Kidney epithelial cell (primary cell): ENCODE results near the gene NEDD9. TPM values are rescaled to one million over a fixed set of nuclear protein-coding genes. Genes with fewer than 3 reads are reported as not detected.

Experiments used
- DNase-seq: peaks from one replicate; pipeline ENCODE4 v3.0.0-alpha.2; 2010; ENCODE audit warnings: low read depth
- H3K27me3 ChIP-seq: 2 replicates; pipeline ENCODE4 v1.6.0; 2011; ENCODE audit warnings: low read length; ENCODE audit not compliant: control insufficient read depth, insufficient read depth
- H3K36me3 ChIP-seq: 2 replicates; pipeline ENCODE4 v1.5.1; 2011; ENCODE audit warnings: low read length; ENCODE audit not compliant: control insufficient read depth, insufficient read depth
- H3K4me3 ChIP-seq: 2 replicates; pipeline ENCODE4 v1.5.1; 2011; ENCODE audit warnings: low read depth, mild to moderate bottlenecking, control low read depth, low read length
- CTCF ChIP-seq: IDR thresholded peaks from 2 replicates; pipeline ENCODE4 v1.5.1; 2011; ENCODE audit warnings: mild to moderate bottlenecking, moderate library complexity, low read length, control low read depth, inconsistent platforms; ENCODE audit not compliant: insufficient read depth, poor library complexity, severe bottlenecking
- total RNA-seq: library from RNA; depleted of rRNA; stranded (reverse); fragments of >200 nt; gene quantifications from 2 replicates; pipeline ENCODE4 v1.2.3, GENCODE V29; 2015

The NEDD9 gene
- total RNA-seq, 1 donor from 2014 or later = 48.3 TPM

DNA sequence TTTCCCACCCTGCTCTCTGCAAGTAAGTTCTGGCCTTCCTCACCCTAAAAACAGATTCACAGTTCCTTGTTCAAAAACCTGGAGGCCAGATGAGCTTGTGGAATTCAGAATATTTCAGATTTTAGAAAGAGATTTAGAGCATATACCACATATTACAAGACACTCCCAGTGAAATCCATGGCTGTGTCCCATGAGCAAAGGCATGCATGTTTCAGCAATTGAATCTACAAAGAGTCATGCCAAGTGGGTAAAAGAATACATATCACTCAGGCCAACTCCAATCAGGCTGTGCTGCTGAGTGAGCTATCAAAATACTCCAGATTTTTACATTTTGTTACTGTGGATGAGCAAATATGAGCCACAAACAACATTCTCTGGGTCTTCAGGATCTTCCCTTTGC is 10.2 kb upstream of the NEDD9 start:
- Histone ChIP-seq H3K27me3 (no peaks in the 10 kb centered on the region), H3K36me3 (no peaks in the 10 kb centered on the region), H3K4me3 (no peak overlapping the region)
- TF ChIP-seq CTCF = no peak
- no peak for DNase-seq

DNA sequence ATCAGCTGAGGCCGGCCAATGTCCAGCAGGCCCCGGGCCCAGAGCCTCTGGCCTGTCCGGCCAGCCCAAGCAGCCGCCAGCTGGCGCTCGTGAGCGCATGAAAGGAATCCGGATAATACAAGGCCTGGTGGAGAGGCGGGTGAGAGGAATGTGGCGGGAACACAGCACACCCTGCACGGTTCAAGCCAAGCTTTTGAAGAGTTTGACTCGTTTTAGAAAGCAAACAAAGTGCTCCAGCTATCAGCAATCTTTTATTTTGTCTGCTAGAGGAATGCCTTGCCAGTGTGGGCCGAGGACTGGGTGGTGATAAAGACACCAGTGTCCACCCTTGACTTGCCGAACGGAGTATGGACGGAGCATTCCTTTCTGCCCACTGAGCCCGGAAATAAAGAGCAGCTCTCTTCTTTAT is 9.3 kb upstream of the NEDD9 start:
- TF ChIP-seq CTCF = peak; percentile 33
- Histone ChIP-seq H3K4me3 (no peak overlapping the region), H3K27me3 (no peaks in the 10 kb centered on the region), H3K36me3 (no peaks in the 10 kb centered on the region)
- no peak for DNase-seq

- no peak overlapping the region for H3K4me3 ChIP-seq
- no peaks in the 10 kb centered on the region for H3K27me3 ChIP-seq
- H3K36me3 ChIP-seq = no peaks in the 10 kb centered on the region
- no peak for TF ChIP-seq CTCF
- DNase-seq = no peak
Measured at GRCh38 chr6:11241154-11241792, 8.8 kb upstream of the NEDD9 start.

DNA sequence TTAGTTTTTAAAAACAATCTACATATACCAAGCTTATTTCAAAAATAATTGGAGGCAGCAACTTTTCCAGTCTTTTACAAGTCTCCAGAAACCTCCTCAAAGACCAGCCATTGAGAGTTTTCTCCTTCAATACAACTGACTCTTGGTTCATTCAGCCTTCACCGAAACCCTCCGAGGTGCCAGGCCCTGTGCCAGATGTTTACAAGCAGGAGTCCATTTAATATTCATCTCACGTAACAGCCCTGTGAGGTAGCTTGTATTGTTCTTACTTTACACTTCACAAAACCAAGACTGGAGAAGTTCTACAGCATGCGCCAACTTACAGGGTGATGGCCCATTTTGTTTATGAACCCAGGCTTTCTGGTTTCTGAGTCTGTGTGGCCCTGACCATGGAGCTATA is 5.5 kb upstream of the NEDD9 start:
- Histone ChIP-seq H3K27me3 (no peaks in the 10 kb centered on the region), H3K36me3 (no peaks in the 10 kb centered on the region), H3K4me3 (no peak overlapping the region)
- DNase-seq = no peak
- TF ChIP-seq CTCF = no peak

DNA sequence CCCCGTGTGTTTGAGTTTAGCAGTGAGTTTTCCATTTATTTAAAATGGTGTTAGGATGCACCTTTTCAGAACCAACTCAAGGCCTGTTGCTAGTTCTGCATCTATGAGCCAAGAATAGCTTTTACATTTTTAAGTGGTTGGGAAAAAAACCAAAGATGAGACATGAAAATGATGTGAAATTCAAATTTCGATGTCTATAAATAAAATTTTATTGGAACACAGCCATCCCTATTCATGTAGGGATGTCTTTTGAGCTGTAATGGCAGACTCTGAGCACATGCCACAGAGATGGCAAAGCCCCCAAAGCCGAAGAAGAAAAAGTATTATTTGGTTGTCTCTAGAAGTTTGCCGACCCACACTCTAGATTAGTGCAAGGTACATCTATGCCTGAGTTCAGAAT is 5.0 kb upstream of the NEDD9 start:
- Histone ChIP-seq H3K36me3 (no peaks in the 10 kb centered on the region), H3K4me3 (no peak overlapping the region), H3K27me3 (no peaks in the 10 kb centered on the region)
- no peak for DNase-seq
- no peak for TF ChIP-seq CTCF

DNA sequence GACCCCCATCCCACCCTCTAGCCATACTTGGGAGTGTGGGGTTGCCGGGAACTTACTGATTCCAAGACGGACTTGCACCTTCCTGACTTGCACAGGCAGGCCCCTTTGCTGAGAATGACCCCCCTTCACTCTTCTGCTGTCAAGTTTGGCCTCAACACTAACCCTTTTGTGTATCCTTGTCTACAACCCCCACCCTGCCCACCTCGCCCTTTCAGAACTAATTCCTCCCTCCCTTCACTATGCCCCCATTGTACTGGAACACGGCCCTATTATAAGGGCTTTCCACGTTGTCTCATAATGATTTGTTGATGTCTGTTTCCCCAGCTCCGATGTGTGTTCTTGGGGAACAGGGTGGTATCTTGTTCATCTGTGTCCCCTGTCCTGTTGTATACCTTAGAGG is 4.4 kb upstream of the NEDD9 start:
- no peak for TF ChIP-seq CTCF
- no peak for DNase-seq
- Histone ChIP-seq H3K4me3 (no peak overlapping the region), H3K27me3 (no peaks in the 10 kb centered on the region), H3K36me3 (no peaks in the 10 kb centered on the region)
